ENCODE data around the gene ST3GAL4.

ST3GAL4 gene

GRCh38 chr11:126462422-126462821 lies 106.9 kb downstream of the ST3GAL4 start:
- no peak for DNase-seq (ENCODE audit: extremely low read depth, insufficient read length)
- no peak overlapping the region for H3K4me3 ChIP-seq (replicated peaks; ENCODE audit: low read depth, low read length)
- no peak for TF ChIP-seq CTCF (IDR thresholded peaks at IDR 0.05; ENCODE audit: insufficient read depth, low read length, poor library complexity, severe bottlenecking)
- H3K27me3 ChIP-seq (replicated peaks; ENCODE audit: control insufficient read depth, insufficient read depth, low read length), result peaks cover 1% of the 10 kb centered on the region
- no peaks in the 10 kb centered on the region for H3K36me3 ChIP-seq (ENCODE audit: control insufficient read depth, insufficient read depth, low read length)

Data from GM06990 (cell line).